ENCODE results near the gene CTAGE4. TPM values are rescaled to one million over a fixed set of nuclear protein-coding genes. Genes with fewer than 3 reads are reported as not detected.
"Not testable (repeated sequence)": the region's sequence is repeated elsewhere in the genome, so short reads cannot be mapped to it uniquely, and the experiment has no call there.

Gene CTAGE4
- total and polyA plus RNA-seq, 4 donors: 1.5 to 4.3 (median 2.0) TPM; not detected in 1

GRCh38 chr7:144171594-144172350, 11.5 kb upstream of the CTAGE4 start:
- H3K4me3 ChIP-seq (ENCODE audit: low read length in 2 of 2); H3K27ac ChIP-seq (ENCODE audit: low read depth in 1 of 2, low read length in 2 of 2); H3K9me3 ChIP-seq (ENCODE audit: control insufficient read depth, low read length); H3K36me3 ChIP-seq (ENCODE audit: control insufficient read depth in 1 of 2, insufficient read depth in 2 of 2, low read length in 1 of 2); intact Hi-C loops (cut with DNase I); H3K27me3 ChIP-seq (ENCODE audit: control insufficient read depth in 1 of 2, insufficient read depth in 2 of 2, low read length in 1 of 2); H3K4me1 ChIP-seq (ENCODE audit: control insufficient read depth in 1 of 2, insufficient read depth in 2 of 2, low read length in 2 of 2); DNase-seq; ATAC-seq (ENCODE audit: low FRiP score): not testable (repeated sequence)
- 79 to 80% methylated on average over 4 of the region's 4 CpGs for WGBS, 2 donors

DNA sequence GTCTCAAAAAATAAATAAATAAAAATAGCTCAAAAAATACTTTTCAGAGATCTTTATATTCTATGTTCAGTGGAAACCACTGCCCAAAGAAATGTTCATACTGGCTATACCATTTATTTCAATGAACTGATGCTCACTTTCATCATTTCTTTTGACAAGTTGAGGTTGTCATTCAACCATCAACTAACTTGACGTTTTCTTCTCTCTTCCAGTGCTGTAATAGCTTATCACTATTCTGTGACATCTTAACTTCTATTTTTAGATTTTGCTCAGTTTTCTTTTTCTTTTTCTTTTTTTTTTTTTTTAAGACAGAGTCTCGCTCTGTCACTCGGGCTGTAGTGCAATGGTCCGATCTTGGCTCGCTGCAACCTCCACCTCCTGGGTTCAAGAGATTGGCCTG, 8.7 kb upstream of the CTAGE4 start:
- no peaks in the 10 kb centered on the region for H3K27me3 ChIP-seq (ENCODE audit: control insufficient read depth in 1 of 2, insufficient read depth in 2 of 2, low read length in 1 of 2)
- ATAC-seq (ENCODE audit: low FRiP score) (no peak), DNase-seq (no peak)
- H3K4me1 ChIP-seq (ENCODE audit: control insufficient read depth in 1 of 2, insufficient read depth in 2 of 2, low read length in 2 of 2): no peaks in the 10 kb centered on the region
- intact Hi-C loops (cut with DNase I): no loop called here
- no peak overlapping the region for H3K4me3 ChIP-seq (ENCODE audit: low read length in 2 of 2)
- 83 to 84% methylated on average over 5 of the region's 5 CpGs for WGBS, 2 donors
- no peak overlapping the region for H3K27ac ChIP-seq (ENCODE audit: low read depth in 1 of 2, low read length in 2 of 2)
- no peaks in the 10 kb centered on the region for H3K9me3 ChIP-seq (ENCODE audit: control insufficient read depth, low read length)
- H3K36me3 ChIP-seq (ENCODE audit: control insufficient read depth in 1 of 2, insufficient read depth in 2 of 2, low read length in 1 of 2): no peaks in the 10 kb centered on the region

DNA sequence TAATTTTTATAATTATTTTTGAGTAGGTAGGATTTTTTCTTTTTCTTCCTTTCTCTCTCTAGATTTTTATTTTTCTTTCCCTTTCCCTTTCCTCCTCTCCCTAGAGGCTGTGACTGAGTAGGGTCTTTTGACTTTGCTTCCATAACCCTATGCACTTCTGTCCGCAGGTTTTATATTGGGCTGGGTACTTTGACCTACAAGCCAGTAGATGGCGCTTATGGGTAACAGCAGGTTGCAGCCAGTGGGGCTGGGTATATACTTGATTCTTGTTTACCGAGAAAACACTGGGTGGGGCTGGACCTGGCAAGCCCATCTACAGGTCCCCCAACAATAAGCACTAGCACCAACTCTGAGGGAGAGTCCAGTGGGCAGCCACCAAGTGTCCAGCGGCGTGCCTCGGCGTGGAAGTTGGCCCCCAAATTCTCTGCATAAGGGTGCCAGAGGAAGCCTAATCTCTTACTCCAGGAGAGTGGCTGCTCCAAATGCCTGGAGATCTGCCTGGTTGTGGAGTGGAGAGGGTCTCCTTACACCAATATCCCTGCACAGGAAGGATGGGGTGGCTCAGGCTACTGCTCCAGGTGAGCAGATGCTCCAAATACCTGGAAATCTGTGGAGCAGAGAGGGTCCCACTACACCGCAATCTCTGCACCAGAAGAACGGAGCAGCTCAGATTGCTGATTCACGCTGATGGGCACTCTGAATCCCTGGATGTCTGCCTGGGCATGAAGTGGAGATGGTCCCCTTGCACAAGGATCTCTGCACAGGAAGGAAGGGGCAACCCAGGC, 4.7 kb upstream of the CTAGE4 start:
- intact Hi-C loops (cut with DNase I); H3K9me3 ChIP-seq (ENCODE audit: control insufficient read depth, low read length); H3K4me3 ChIP-seq (ENCODE audit: low read length in 2 of 2); H3K4me1 ChIP-seq (ENCODE audit: control insufficient read depth in 1 of 2, insufficient read depth in 2 of 2, low read length in 2 of 2); DNase-seq; H3K27ac ChIP-seq (ENCODE audit: low read depth in 1 of 2, low read length in 2 of 2); H3K27me3 ChIP-seq (ENCODE audit: control insufficient read depth in 1 of 2, insufficient read depth in 2 of 2, low read length in 1 of 2); ATAC-seq (ENCODE audit: low FRiP score); H3K36me3 ChIP-seq (ENCODE audit: control insufficient read depth in 1 of 2, insufficient read depth in 2 of 2, low read length in 1 of 2): not testable (repeated sequence)
- 42 to 45% methylated on average over 9 to 10 of the region's 10 CpGs for whole genome bisulfite sequencing, 2 donors

GRCh38 chr7:144179165-144179479, 4.1 kb upstream of the CTAGE4 start:
- H3K27me3 ChIP-seq (ENCODE audit: control insufficient read depth in 1 of 2, insufficient read depth in 2 of 2, low read length in 1 of 2); H3K4me3 ChIP-seq (ENCODE audit: low read length in 2 of 2); ATAC-seq (ENCODE audit: low FRiP score); H3K36me3 ChIP-seq (ENCODE audit: control insufficient read depth in 1 of 2, insufficient read depth in 2 of 2, low read length in 1 of 2); H3K27ac ChIP-seq (ENCODE audit: low read depth in 1 of 2, low read length in 2 of 2); H3K4me1 ChIP-seq (ENCODE audit: control insufficient read depth in 1 of 2, insufficient read depth in 2 of 2, low read length in 2 of 2); intact Hi-C loops (cut with DNase I); DNase-seq; H3K9me3 ChIP-seq (ENCODE audit: control insufficient read depth, low read length): not testable (repeated sequence)
- WGBS, 2 donors: 72 to 100% methylated on average over 1 of the region's 2 CpGs

DNA sequence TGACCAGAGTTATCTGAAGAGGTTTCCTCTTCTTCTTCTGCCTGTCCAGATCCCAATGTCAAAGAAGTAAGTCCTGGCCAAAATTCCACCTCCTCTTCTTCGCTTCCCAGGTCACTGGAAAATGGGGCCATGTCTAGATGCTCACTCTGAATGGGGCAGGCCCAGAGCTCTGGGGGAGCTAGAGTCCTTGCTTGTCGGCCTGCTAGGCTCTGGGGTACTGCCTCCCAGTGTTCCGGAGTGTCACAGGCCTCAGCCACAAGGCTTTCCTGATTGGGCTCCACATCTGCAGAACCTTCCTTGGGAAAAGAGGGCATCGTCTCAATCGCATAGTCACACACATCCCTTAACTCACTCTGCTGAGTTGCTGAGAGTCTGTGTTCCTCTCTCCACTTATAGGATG, 4.6 kb downstream of the CTAGE4 start:
- H3K27ac ChIP-seq (ENCODE audit: low read depth in 1 of 2, low read length in 2 of 2); H3K36me3 ChIP-seq (ENCODE audit: control insufficient read depth in 1 of 2, insufficient read depth in 2 of 2, low read length in 1 of 2); H3K9me3 ChIP-seq (ENCODE audit: control insufficient read depth, low read length); DNase-seq; H3K4me3 ChIP-seq (ENCODE audit: low read length in 2 of 2); H3K27me3 ChIP-seq (ENCODE audit: control insufficient read depth in 1 of 2, insufficient read depth in 2 of 2, low read length in 1 of 2); H3K4me1 ChIP-seq (ENCODE audit: control insufficient read depth in 1 of 2, insufficient read depth in 2 of 2, low read length in 2 of 2); ATAC-seq (ENCODE audit: low FRiP score); intact Hi-C loops (cut with DNase I): not testable (repeated sequence)
- WGBS, 2 donors: no CpG with 5 or more reads among the region's 5 CpGs

DNA sequence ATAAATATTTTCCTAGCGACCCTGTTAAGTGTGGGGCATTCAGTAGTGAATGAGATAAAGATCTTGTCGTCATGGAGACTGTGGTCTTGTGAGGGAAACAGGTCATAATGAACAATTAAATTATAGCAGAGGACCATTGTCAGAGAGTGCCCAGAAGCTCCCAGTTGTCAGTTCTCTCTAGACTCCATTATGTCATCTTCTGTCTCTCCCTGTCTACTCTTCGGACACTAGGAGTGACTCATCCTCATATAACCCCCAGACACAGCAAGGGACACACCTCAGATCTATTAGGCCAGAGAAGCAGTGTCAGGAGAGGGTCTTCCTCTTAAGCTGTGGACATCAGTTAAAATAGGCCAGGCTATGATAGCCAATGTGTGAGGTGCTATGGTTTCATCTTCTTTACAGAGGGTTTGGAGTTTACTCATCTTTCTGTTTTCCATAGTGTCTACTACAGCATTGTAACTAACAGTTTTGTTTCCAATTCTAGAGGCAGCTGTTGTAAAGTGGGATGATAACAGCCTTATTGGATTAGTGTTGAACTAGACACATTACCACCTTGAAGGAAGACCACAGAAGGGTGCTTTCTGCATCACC, 5.4 kb downstream of the CTAGE4 start:
- ATAC-seq (ENCODE audit: low FRiP score): peak; percentile 33
- not testable (repeated sequence) for H3K27ac ChIP-seq (ENCODE audit: low read depth in 1 of 2, low read length in 2 of 2)

DNA sequence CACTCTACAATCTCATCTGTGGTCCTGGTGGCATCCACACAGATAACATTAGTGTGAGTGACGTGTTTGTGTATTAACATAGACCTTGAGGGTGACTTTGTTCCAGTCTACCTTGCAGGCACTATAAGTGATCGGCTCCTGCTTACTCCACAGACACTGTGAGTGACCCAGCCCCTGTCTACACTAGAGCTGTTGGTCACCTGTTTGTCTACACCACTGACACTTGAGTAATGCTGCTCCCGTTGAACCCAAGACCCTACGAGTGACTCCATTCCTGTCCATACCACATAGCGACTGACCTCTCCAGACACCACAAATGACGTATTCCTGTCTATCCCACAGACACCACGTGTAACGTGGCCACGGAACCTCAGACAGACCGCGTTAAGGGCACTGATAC, 10.5 kb downstream of the CTAGE4 start:
- H3K36me3 ChIP-seq (ENCODE audit: control insufficient read depth in 1 of 2, insufficient read depth in 2 of 2, low read length in 1 of 2); H3K27me3 ChIP-seq (ENCODE audit: control insufficient read depth in 1 of 2, insufficient read depth in 2 of 2, low read length in 1 of 2); DNase-seq; H3K9me3 ChIP-seq (ENCODE audit: control insufficient read depth, low read length); H3K27ac ChIP-seq (ENCODE audit: low read depth in 1 of 2, low read length in 2 of 2); ATAC-seq (ENCODE audit: low FRiP score); H3K4me1 ChIP-seq (ENCODE audit: control insufficient read depth in 1 of 2, insufficient read depth in 2 of 2, low read length in 2 of 2); intact Hi-C loops (cut with DNase I); H3K4me3 ChIP-seq (ENCODE audit: low read length in 2 of 2): not testable (repeated sequence)
- no CpG with 5 or more reads among the region's 11 CpGs for WGBS, 2 donors

More for the DNA sequence above, 5.4 kb downstream of the CTAGE4 start:
- H3K4me1 ChIP-seq (ENCODE audit: control insufficient read depth in 1 of 2, insufficient read depth in 2 of 2, low read length in 2 of 2); H3K4me3 ChIP-seq (ENCODE audit: low read length in 2 of 2); H3K36me3 ChIP-seq (ENCODE audit: control insufficient read depth in 1 of 2, insufficient read depth in 2 of 2, low read length in 1 of 2); DNase-seq; intact Hi-C loops (cut with DNase I); H3K9me3 ChIP-seq (ENCODE audit: control insufficient read depth, low read length); H3K27me3 ChIP-seq (ENCODE audit: control insufficient read depth in 1 of 2, insufficient read depth in 2 of 2, low read length in 1 of 2): not testable (repeated sequence)
- WGBS, 2 donors: no CpG with 5 or more reads among the region's 3 CpGs

GRCh38 chr7:144194453-144194852, 11.2 kb downstream of the CTAGE4 start:
- H3K27ac ChIP-seq (ENCODE audit: low read depth in 1 of 2, low read length in 2 of 2); H3K4me3 ChIP-seq (ENCODE audit: low read length in 2 of 2); H3K4me1 ChIP-seq (ENCODE audit: control insufficient read depth in 1 of 2, insufficient read depth in 2 of 2, low read length in 2 of 2); DNase-seq; H3K27me3 ChIP-seq (ENCODE audit: control insufficient read depth in 1 of 2, insufficient read depth in 2 of 2, low read length in 1 of 2); intact Hi-C loops (cut with DNase I); ATAC-seq (ENCODE audit: low FRiP score); H3K36me3 ChIP-seq (ENCODE audit: control insufficient read depth in 1 of 2, insufficient read depth in 2 of 2, low read length in 1 of 2); H3K9me3 ChIP-seq (ENCODE audit: control insufficient read depth, low read length): not testable (repeated sequence)
- no CpG with 5 or more reads among the region's 6 CpGs for WGBS, 2 donors
